GM19025 (cell line): ENCODE data around the gene SNTB2.
"Not testable (repeated sequence)": the region's sequence is repeated elsewhere in the genome, so short reads cannot be mapped to it uniquely, and the experiment has no call there.

ENCODE experiments used
- ATAC-seq: cut with Tn5 transposase; IDR thresholded peaks from one replicate; pipeline ENCODE4 v1.9.1; 2021; ENCODE audit warnings: mild to moderate bottlenecking, low read depth, moderate library complexity; ENCODE audit not compliant: unreplicated experiment

SNTB2 gene

DNA sequence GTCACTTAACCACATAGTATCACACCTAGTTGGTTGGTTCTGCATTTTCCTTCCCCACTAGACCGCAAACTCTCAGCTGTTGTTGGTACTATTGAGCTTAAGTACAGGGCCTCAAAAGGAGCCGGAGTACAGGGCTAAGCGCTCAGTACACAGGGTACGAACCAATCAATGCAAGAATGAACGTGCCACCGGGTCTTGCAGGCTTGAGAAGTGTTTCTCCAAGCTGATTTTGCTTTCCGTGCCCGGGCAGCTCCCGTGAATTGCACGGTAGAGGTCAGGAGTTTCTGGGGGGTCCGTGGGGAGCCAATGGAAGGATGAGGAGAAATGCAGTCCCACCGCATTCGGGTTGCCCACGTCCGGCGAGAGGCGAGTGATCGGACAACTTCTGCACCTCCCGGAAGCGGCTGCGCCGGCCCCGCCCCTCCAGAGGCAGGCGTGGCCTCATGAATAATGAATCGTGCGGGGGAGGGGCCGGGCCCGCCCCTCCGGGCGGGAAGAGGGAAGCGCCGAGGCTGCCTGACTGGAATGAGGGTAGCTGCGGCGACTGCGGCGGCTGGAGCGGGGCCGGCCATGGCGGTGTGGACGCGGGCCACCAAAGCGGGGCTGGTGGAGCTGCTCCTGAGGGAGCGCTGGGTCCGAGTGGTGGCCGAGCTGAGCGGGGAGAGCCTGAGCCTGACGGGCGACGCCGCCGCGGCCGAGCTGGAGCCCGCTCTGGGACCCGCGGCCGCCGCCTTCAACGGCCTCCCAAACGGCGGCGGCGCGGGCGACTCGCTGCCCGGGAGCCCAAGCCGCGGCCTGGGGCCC is at the start of gene SNTB2:
TSS of gene SNTB2 (plus strand) at position 523 of the 804 bp plus-strand sequence. CDS start at position 526, 3 bp downstream.
- peak; percentile 71 for ATAC-seq

DNA sequence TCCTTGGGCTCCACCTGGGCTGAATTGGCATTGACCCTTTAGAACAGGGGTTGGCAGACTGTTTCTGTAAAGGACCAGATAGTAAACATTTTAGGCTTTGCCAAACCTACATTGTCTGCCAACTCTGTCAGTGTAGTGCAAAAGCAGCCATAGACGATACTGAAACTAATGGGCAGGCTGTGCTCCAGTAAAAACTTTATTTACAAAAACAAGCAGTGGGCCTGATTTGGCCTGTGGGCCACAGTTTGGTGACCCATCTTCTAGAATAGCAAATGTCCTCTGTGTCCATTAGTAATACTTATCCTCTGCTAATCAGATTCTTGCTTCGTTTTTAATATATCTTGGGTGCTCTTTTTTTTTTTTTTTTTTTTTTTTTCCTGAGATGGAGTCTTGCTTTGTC is 48.4 kb upstream of the SNTB2 start:
- no peak for ATAC-seq

- ATAC-seq = not testable (repeated sequence)
These were observed 47.5 kb upstream of the SNTB2 start for GRCh38 chr16:69139464-69139863.

DNA sequence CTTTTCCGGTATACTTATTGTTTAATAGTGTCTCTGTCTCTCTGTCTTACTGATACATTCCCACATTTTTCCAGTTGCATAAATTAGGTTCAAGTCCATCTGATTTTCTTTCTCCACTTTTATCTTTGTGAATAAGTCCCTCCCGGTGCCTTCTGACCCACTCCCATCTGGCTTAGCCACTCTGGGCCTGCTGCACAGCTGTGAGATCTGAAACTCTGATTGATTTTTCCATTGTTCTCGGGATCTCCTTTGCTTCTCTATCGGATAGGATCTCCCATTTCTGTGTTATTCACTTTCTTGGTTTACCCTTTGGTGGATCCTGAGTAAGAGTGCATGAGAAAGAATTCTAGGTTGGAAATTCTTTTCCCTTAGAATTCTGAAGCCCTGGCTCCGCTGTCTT is 46.0 kb upstream of the SNTB2 start:
- ATAC-seq = no peak

GRCh38 chr16:69141936-69142335 is 45.0 kb upstream of the SNTB2 start:
- ATAC-seq = no peak

GRCh38 chr16:69143116-69143515 is 43.8 kb upstream of the SNTB2 start:
- ATAC-seq = no peak

GRCh38 chr16:69145658-69146057 is 41.3 kb upstream of the SNTB2 start:
- no peak for ATAC-seq

DNA sequence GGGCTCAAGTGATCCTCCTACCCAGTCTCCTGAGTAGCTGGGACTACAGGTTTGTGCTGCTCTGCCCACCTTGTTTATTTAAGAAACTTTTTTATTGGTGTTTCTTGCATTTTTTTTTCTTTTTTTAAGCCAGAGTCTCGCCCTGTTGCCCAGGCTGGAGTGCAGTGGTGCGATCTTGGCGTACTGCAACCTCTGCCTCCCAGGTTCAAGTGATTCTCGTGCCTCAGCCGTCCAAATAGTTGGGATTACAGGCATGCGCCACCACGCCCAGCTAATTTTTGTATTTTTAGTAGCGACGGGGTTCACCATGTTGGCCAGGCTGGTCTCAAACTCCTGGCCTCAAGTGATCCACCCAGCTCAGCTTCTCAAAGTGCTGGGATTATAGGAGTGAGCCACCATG is 37.3 kb upstream of the SNTB2 start:
- ATAC-seq = not testable (repeated sequence)

DNA sequence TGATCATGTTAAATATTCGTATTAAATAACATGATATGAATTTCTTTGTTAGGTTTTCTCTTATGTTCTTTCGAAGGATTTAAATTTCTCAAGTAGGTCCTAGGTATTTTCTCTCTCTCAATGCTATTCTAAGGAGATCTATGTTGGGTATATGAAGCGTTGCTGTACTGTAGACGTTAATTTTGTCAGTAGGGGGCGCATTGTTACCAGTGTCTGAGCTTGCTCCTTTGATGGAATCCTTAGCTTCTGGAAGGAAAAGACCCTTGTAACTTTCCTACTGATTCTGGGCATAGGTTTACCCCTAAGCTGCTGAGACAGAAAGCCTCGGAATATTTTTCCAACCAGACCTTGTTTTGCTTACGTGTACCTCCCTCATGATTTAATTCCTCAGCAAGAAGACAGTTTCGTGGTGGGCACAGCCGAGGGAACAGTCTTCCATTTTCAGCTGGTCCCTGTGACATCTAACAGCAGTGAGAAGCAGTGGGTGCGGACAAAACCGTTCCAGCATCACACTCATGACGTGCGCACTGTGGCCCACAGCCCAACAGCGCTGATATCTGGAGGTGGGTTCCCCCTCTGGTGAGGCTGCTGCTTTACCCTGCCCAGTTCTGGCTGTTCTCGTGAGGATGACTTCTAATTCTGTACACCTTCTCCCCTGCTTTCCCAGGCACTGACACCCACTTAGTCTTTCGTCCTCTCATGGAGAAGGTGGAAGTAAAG is 36.7 kb upstream of the SNTB2 start:
- no peak for ATAC-seq

DNA sequence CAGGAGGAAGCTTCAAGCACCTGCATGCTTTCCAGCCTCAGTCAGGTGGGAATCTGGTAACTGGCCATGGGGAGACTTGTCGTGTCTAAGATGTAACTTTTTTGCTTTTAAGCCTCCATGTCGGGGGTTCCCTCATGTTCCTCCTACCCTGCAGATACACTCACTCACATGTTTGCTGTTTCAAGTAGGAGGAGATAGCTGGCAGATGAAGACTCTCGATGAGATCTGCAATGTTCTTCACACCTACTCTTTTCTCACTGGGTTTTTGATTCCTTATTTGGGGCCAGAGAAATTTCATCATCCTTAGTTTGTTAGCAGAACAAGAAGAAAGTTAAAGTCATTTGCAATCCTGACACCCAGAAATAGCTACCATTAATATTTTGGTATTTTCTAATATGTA is 29.8 kb upstream of the SNTB2 start:
- no peak for ATAC-seq

- no peak for ATAC-seq
These were observed 26.8 kb upstream of the SNTB2 start for GRCh38 chr16:69160192-69160591.

GRCh38 chr16:69165584-69165983 is 21.4 kb upstream of the SNTB2 start:
- no peak for ATAC-seq

DNA sequence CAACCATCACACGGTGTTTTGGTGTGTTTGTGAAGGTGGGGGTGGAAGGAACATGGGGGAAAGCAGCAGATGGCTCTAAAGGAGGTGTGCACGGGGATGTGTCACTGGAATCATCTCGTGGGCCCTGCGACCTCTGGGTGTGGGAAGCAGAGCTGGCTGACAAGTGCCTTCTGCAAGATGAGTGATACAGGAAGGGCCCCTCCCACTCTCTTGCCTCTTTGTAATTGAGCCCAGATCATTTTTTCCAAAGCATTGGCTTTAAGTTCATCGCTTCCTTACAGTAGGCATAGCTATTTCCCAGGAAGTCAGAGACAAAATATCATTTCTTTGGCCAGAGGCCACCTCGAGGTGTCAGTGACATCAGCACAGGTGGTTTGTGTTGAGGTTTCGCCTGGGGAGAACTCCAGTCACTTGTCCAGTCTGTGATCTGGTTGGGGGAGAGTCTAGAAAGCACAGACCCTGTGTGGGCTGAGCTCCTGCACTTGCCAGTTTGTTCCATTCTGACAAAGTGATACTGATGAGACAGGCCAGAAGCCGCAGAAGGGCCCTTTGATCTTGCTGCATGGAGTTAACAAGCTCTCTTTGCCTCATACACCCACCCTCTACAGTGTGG is 20.6 kb upstream of the SNTB2 start:
- no peak for ATAC-seq

DNA sequence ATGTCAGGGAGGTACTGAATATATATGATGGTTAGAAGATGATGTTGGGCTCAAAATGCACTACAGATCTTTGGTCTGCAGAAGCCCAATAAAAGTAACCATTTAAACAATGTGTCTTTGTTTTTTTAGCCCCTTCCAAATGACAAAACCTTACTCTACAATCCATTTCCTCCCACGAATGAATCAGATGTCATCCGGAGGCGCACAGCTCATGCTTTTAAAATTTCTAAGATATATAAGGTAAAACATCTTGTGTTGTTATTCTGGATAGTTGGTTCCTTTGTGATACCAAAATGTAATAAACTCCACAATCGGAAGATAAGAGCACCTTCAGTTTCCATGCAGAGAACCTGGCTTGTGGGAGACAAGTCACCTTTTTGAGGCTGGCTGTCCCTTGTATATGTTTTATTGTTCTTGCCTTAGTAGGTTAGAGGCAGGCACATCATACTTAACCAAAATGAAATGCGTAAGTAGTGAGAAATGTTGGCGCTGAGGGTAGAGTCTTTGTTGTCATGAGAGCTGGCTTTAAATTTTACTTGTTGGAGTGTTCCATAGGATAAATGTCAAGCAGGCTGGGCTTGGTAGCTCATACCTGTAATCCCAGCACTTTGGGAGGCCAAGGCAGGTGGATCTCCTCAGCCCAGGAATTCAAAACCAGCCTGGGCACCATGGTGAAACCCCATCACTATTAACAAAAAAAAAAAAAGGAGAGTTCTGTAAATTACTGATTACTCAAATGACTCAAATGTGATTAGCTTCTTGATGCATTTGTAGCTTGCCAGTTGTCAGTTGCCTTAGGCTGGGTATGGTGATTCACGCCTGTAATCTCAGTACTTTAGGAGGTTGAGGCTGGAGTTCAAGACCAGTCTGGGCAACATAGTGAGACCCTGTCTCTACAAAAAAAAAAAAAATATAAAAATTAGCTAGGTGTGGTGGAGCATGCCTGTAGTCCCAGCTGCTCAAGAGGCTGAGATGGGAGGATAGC is 19.7 kb upstream of the SNTB2 start:
- ATAC-seq = no peak

- no peak for ATAC-seq
These were observed 17.9 kb upstream of the SNTB2 start for GRCh38 chr16:69169051-69169450.

GRCh38 chr16:69169607-69170352 is 17.2 kb upstream of the SNTB2 start:
- ATAC-seq = no peak

GRCh38 chr16:69171325-69172084 is 15.5 kb upstream of the SNTB2 start:
- no peak for ATAC-seq

GRCh38 chr16:69176033-69176800 is 10.7 kb upstream of the SNTB2 start:
- no peak for ATAC-seq
